ENCODE data around the gene ATP6V0E2. TPM values are rescaled to one million over a fixed set of nuclear protein-coding genes. Genes with fewer than 3 reads are reported as not detected.

ATP6V0E2 gene
- polyA plus RNA-seq, 2 of the 4 experiments (the other 2 are of a cell fraction), result 17.3 to 44.9 TPM

GRCh38 chr7:149875396-149875795 lies 1.6 kb downstream of the ATP6V0E2 start:
- H3K4me3 ChIP-seq, result no peak overlapping the region
- ATAC-seq (no peak), DNase-seq (ENCODE audit: low read depth in 1 of 2, low spot score in 1 of 2) (no peak), FAIRE-seq (no peak)
- POLR2A ChIA-PET, result no interaction called here
- H3K4me1 ChIP-seq, result peaks cover 10% of the 10 kb centered on the region; the same call in 1 of the 3 replicates
- TF ChIP-seq RAD21 (conservative IDR thresholded peaks at IDR 0.05 in 1 of 2, IDR thresholded peaks at IDR 0.05 in 1 of 2) (no peak), ELK1 (IDR thresholded peaks at IDR 0.05; ENCODE audit: low read depth, low read length) (no peak), RCOR1 (IDR thresholded peaks at IDR 0.05; ENCODE audit: low read depth, low read length) (no peak), MYC (IDR thresholded peaks at IDR 0.05; ENCODE audit: borderline replicate concordance, low read length) (no peak), CHD2 (IDR thresholded peaks at IDR 0.05; ENCODE audit: low read length, partially characterized antibody) (no peak), NPAS2 (CRISPR knock-in tag; IDR thresholded peaks at IDR 0.05; ENCODE audit: borderline replicate concordance) (no peak), MAFK (IDR thresholded peaks at IDR 0.05; ENCODE audit: partially characterized antibody) (no peak), ZFP36 (IDR thresholded peaks at IDR 0.05; ENCODE audit: borderline replicate concordance, partially characterized antibody) (no peak), BHLHE40 (IDR thresholded peaks at IDR 0.05; ENCODE audit: low read depth, low read length) (no peak), HOXB13 (CRISPR knock-in tag; IDR thresholded peaks at IDR 0.05; ENCODE audit: low read depth) (no peak), RFX5 (IDR thresholded peaks at IDR 0.05) (no peak), HOXB5 (CRISPR knock-in tag; IDR thresholded peaks at IDR 0.05) (no peak), JUNB (IDR thresholded peaks at IDR 0.05) (no peak), ZSCAN20 (CRISPR knock-in tag; IDR thresholded peaks at IDR 0.05) (no peak)
- TF ChIP-seq, protein P1, sequence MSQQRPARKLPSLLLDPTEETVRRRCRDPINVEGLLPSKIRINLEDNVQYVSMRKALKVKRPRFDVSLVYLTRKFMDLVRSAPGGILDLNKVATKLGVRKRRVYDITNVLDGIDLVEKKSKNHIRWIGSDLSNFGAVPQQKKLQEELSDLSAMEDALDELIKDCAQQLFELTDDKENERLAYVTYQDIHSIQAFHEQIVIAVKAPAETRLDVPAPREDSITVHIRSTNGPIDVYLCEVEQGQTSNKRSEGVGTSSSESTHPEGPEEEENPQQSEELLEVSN (IDR thresholded peaks at IDR 0.05; ENCODE audit: borderline replicate concordance, low read depth), result no peak
- TF ChIP-seq, protein P2, sequence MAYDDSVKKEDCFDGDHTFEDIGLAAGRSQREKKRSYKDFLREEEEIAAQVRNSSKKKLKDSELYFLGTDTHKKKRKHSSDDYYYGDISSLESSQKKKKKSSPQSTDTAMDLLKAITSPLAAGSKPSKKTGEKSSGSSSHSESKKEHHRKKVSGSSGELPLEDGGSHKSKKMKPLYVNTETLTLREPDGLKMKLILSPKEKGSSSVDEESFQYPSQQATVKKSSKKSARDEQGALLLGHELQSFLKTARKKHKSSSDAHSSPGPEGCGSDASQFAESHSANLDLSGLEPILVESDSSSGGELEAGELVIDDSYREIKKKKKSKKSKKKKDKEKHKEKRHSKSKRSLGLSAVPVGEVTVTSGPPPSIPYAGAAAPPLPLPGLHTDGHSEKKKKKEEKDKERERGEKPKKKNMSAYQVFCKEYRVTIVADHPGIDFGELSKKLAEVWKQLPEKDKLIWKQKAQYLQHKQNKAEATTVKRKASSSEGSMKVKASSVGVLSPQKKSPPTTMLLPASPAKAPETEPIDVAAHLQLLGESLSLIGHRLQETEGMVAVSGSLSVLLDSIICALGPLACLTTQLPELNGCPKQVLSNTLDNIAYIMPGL (CRISPR knock-in tag; IDR thresholded peaks at IDR 0.05; ENCODE audit: borderline replicate concordance), result no peak
- TF ChIP-seq, protein P3, sequence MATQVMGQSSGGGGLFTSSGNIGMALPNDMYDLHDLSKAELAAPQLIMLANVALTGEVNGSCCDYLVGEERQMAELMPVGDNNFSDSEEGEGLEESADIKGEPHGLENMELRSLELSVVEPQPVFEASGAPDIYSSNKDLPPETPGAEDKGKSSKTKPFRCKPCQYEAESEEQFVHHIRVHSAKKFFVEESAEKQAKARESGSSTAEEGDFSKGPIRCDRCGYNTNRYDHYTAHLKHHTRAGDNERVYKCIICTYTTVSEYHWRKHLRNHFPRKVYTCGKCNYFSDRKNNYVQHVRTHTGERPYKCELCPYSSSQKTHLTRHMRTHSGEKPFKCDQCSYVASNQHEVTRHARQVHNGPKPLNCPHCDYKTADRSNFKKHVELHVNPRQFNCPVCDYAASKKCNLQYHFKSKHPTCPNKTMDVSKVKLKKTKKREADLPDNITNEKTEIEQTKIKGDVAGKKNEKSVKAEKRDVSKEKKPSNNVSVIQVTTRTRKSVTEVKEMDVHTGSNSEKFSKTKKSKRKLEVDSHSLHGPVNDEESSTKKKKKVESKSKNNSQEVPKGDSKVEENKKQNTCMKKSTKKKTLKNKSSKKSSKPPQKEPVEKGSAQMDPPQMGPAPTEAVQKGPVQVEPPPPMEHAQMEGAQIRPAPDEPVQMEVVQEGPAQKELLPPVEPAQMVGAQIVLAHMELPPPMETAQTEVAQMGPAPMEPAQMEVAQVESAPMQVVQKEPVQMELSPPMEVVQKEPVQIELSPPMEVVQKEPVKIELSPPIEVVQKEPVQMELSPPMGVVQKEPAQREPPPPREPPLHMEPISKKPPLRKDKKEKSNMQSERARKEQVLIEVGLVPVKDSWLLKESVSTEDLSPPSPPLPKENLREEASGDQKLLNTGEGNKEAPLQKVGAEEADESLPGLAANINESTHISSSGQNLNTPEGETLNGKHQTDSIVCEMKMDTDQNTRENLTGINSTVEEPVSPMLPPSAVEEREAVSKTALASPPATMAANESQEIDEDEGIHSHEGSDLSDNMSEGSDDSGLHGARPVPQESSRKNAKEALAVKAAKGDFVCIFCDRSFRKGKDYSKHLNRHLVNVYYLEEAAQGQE (IDR thresholded peaks at IDR 0.05), result no peak
- WGBS (ENCODE audit: missing lambda C conversion rate), result 96% methylated on average over 4 of the region's 4 CpGs
- H3K9me3 ChIP-seq, result no peaks in the 10 kb centered on the region
- H3K4me2 ChIP-seq, result no peak overlapping the region
- CTCF ChIA-PET, result interaction anchor here (1.9 kb wide), 1 partner anchor 8 kb away, joined by 9 read pairs; no protein-coding TSS in a partner anchor
- H3K27ac ChIP-seq, result no peak overlapping the region

DNA sequence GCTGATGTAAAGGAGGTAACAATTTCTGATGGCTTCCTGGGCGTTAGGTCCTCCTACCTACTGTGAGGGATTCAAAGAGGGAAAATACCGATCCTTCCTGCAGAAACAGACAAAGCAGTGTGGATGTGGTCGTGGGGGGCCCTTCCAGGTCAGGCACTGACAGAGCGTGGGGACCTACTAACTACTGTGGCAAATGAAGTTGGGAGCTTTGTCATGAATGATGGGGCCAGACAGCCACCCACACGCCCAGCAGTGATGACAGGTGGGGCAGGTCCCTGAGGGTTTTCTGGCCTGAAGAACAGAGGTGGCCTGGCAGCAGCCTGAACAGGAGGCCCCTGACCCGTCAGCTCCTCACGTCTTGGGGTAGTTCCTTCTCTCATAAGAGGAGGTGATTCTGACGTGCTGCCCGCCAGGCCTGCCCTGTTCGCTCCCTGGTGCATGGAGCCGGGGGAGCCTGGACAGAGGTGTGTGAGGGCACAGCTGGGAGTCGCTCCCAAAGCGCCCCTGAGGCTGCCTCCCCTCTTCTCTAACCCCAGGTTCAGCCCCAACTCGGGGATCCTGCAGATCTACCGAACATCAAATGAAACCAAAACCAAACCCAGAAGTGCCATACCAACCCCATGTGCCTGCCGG lies 4.2 kb downstream of the ATP6V0E2 start:
- CTCF ChIA-PET, result no interaction called here
- no peak for ATAC-seq
- 0 out of 3 replicates have a peak, but pooled peaks cover 4% of the 10 kb centered on the region for H3K4me1 ChIP-seq
- no peak for FAIRE-seq
- no peaks in the 10 kb centered on the region for H3K9me3 ChIP-seq
- H3K27ac ChIP-seq, result no peak overlapping the region
- no peak for DNase-seq (ENCODE audit: low read depth in 1 of 2, low spot score in 1 of 2)
- H3K4me3 ChIP-seq, result no peak overlapping the region
- H3K4me2 ChIP-seq, result no peak overlapping the region
- 79% methylated on average over 12 of the region's 16 CpGs for WGBS (ENCODE audit: missing lambda C conversion rate)
- POLR2A ChIA-PET, result no interaction called here
- TF ChIP-seq KDM1A (IDR thresholded peaks at IDR 0.05; ENCODE audit: low read depth) (no peak), CTCF (IDR thresholded peaks at IDR 0.05) (no peak), CHD2 (IDR thresholded peaks at IDR 0.05; ENCODE audit: low read length, partially characterized antibody) (no peak), ZSCAN20 (CRISPR knock-in tag; IDR thresholded peaks at IDR 0.05) (no peak), EHMT2 (IDR thresholded peaks at IDR 0.05; ENCODE audit: low read depth) (no peak), CBX8 (IDR thresholded peaks at IDR 0.05) (no peak), CHD4 (IDR thresholded peaks at IDR 0.05; ENCODE audit: borderline replicate concordance) (no peak), HDAC2 (IDR thresholded peaks at IDR 0.05) (no peak), RNF2 (IDR thresholded peaks at IDR 0.05; ENCODE audit: borderline replicate concordance, low read depth) (no peak)
- TF ChIP-seq, protein P2 (CRISPR knock-in tag; IDR thresholded peaks at IDR 0.05; ENCODE audit: borderline replicate concordance), result no peak
